Stimulated activated naive CD4-positive, alpha-beta T cell treated with Interleukin-2 at 50 U/mL for 16 hours (primary cell): ENCODE results near the gene PLCB3.
A peak's percentile ranks its signal among the peaks of the same experiment; 100 is the strongest.
"Not testable (repeated sequence)": the region's sequence is repeated elsewhere in the genome, so short reads cannot be mapped to it uniquely, and the experiment has no call there.

ENCODE experiments used
- DNase-seq: peaks from one replicate; lab custom pipeline; 2025; lab: John Stamatoyannopoulos, UW

The PLCB3 gene

DNA sequence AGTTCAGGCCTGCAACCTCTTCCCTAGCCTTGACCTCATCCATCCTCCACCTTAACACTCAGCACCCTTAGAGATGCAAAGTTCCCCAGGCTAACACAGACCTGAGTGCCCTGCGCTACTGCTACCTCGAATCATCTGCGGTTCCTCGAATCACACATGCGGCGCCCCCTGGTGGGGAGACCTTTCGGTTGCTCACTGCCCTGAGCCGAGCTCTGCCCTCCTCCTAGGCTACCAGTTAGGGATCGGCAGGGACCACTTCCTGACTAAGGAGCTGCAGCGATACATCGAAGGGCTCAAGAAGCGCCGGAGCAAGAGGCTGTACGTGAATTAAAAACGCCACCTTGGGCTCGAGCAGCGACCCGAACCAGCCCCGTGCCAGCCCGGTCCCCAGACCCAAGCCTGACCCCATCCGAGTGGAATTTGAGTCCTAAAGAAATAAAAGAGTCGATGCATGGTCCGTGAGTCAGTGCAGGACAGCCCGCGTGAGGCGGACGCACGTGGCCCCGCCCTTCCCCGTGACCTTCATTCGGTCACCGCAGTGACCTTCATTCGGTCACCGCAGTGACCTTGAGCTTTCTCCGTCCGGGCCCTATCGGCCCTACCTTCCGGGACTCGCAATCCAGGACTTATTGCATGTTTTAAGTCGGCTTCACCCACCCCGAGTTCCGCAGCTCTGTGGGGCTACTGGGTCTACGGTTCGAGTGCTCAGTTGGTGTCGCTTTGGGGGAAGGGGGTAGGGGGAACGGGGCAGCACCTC is 53.2 kb downstream of the PLCB3 start:
- DNase-seq, result peak; percentile 90

DNA sequence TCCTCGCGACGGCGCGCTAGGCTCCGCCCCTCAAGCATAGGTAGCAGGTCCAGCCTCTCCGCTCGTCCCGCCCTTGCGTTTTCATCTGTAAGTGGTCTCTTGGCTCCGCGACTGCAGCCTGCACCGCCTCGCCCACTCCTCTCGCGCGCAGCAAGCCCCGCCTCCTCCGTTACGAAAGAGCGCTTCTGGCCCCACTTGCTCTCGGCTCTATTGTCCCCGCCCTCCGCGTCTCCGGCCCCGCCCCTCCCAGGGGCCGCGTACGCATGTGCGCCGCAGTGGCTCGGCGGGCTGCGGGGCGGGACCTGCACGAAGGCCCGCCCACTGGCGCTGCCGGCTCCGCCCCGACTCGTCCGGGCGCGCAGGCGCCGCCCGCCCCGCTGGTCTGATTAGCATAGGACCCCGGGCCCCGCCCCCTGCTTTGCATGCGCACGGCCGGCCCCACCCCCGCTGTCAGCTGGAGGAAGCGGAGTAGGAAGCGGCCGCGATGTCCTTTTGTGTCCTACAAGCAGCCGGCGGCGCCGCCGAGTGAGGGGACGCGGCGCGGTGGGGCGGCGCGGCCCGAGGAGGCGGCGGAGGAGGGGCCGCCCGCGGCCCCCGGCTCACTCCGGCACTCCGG is 53.9 kb downstream of the PLCB3 start, which contains the start of gene ESRRA:
Gene ESRRA, plus strand, starts transcription at position 450 of the 616 bp plus-strand sequence. CDS start 1,656 bp downstream, outside the sequence.
- DNase-seq, result peak; percentile 100

GRCh38 chr11:64305691-64306562 is 54.6 kb downstream of the PLCB3 start:
- peak; percentile 66 for DNase-seq

DNA sequence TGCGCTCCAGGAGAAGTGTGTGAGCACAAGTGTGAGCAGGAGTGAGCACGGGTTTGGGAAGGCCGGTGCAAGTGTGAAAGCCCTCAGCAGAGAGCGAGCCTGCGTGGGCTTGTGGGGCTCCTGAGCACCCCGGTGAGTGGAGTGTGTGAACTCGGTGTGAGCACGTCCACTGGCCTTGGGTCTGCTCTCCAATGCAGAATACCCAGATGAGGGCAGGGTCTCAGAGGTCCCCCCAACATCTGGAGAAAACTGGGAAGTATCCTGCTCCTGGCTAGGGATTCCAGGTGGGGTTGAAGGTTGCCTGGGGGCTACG is 55.2 kb downstream of the PLCB3 start:
- no peak for DNase-seq

DNA sequence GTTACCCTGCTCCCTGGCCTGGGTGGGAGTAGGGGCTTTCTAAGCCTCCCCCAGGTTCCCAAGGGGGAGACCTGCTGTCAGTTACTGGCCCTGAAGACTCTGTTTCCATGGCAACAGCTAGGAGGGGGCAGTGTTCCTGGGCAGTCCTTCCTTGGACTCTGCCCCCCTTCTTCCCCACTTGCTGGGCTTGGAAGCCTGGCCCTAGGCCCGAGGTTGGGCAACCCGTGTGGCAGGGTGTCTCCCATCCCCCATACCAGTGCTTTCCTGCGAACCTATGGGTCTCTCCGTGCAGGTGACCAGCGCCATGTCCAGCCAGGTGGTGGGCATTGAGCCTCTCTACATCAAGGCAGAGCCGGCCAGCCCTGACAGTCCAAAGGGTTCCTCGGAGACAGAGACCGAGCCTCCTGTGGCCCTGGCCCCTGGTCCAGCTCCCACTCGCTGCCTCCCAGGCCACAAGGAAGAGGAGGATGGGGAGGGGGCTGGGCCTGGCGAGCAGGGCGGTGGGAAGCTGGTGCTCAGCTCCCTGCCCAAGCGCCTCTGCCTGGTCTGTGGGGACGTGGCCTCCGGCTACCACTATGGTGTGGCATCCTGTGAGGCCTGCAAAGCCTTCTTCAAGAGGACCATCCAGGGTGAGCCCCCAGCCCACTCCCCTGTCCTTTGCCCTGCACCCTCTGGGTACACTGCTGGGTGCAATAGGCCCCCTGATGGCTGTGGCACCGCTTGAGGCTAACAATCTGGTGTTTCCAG is 55.7 kb downstream of the PLCB3 start:
- no peak for DNase-seq

GRCh38 chr11:64307795-64308194 is 56.5 kb downstream of the PLCB3 start:
- DNase-seq, result not testable (repeated sequence)

GRCh38 chr11:64312947-64313346 is 61.6 kb downstream of the PLCB3 start:
- DNase-seq, result no peak

GRCh38 chr11:64313491-64314145 is 62.3 kb downstream of the PLCB3 start:
- no peak for DNase-seq

- DNase-seq, result no peak
Observed at GRCh38 chr11:64314146-64314804, 62.9 kb downstream of the PLCB3 start.

DNA sequence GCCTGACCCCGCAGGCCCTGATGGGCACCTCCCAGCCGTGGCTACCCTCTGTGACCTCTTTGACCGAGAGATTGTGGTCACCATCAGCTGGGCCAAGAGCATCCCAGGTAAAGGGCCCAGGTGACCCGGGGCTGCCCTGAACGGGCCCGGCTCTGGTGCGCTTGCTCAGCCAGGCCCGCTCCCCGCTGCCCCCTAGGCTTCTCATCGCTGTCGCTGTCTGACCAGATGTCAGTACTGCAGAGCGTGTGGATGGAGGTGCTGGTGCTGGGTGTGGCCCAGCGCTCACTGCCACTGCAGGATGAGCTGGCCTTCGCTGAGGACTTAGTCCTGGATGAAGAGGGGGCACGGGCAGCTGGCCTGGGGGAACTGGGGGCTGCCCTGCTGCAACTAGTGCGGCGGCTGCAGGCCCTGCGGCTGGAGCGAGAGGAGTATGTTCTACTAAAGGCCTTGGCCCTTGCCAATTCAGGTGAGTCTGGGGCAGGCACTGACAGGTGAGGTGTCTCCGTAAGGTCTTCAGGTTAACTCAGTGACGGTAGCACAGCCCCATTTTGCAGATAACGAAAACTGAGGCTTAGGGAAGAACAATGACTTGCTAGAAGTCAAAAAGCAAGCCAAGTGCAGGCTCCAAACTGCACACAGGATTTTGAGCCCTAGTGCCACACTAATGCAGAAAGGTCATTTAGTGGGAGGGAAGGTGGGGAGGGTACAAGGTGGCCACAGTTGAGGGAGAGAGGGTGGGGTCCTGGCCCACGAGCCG is 63.7 kb downstream of the PLCB3 start:
- DNase-seq, result no peak

DNA sequence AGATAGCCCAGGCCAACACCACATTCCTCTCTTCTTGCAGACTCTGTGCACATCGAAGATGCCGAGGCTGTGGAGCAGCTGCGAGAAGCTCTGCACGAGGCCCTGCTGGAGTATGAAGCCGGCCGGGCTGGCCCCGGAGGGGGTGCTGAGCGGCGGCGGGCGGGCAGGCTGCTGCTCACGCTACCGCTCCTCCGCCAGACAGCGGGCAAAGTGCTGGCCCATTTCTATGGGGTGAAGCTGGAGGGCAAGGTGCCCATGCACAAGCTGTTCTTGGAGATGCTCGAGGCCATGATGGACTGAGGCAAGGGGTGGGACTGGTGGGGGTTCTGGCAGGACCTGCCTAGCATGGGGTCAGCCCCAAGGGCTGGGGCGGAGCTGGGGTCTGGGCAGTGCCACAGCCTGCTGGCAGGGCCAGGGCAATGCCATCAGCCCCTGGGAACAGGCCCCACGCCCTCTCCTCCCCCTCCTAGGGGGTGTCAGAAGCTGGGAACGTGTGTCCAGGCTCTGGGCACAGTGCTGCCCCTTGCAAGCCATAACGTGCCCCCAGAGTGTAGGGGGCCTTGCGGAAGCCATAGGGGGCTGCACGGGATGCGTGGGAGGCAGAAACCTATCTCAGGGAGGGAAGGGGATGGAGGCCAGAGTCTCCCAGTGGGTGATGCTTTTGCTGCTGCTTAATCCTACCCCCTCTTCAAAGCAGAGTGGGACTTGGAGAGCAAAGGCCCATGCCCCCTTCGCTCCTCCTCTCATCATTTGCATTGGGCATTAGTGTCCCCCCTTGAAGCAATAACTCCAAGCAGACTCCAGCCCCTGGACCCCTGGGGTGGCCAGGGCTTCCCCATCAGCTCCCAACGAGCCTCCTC is 64.6 kb downstream of the PLCB3 start:
- DNase-seq, result not testable (repeated sequence)

- DNase-seq, result peak; percentile 24
Observed at GRCh38 chr11:64316672-64317324, 65.5 kb downstream of the PLCB3 start.

DNA sequence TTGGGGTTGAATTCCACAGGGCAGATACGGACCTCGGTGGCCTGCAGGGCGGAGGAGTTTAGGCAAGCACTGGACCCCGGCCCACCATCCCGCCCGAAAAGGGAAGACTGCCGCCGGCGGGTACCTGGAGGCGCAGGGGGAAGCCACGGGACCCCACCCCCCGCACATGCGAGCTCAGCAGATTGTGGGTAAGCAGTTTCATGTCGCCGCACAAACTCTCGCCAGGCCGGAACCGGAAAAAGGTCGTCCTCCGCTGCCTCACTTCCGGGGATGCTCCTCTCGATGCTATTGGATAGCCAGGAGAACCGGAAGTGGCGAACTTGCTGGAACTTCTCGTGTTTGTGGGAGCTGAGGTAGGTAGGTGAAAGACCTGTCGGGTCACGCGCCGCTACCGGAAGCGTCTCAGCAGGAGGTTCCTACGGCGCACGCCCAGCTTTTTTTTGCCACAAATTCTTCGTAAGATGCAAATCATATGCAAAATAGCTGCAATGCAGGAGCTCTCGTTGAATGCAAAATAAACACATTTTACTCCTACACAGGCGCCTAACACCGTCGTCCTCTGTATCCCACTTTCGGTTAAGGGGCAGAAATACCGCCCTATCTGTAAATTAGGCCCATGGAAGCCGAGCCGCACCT is 66.1 kb downstream of the PLCB3 start, which contains the start of gene TRMT112:
Gene TRMT112, minus strand, starts transcription at position 235 of the 636 bp plus-strand sequence. Its CDS starts 33 bp downstream, at position 202.
- DNase-seq, result peak; percentile 99

GRCh38 chr11:64317961-64318765 is 66.8 kb downstream of the PLCB3 start, which contains the start of gene PRDX5:
TSS of gene PRDX5 (plus strand) at chr11:64318121. CDS start at chr11:64318216, 95 bp downstream.
- peak; percentile 94 for DNase-seq
